Adipocyte (in vitro differentiated cells): ENCODE results near the gene MTHFD1L.
A peak's percentile ranks its signal among the peaks of the same experiment; 100 is the strongest.
"Not testable (repeated sequence)": the region's sequence is repeated elsewhere in the genome, so short reads cannot be mapped to it uniquely, and the experiment has no call there.

Source experiments
- DNase-seq: peaks from one replicate; pipeline ENCODE4 v3.0.0-alpha.2; 2015; ENCODE audit warnings: low read depth
- H3K27me3 ChIP-seq: replicated peaks from 2 replicates; pipeline ENCODE4 v1.7.0; 2013; ENCODE audit warnings: mild to moderate bottlenecking, low read length, moderate library complexity; ENCODE audit not compliant: control insufficient read depth, insufficient read depth
- H3K36me3 ChIP-seq: 2 replicates; pipeline ENCODE4 v1.7.0; 2013; ENCODE audit warnings: low read length, mild to moderate bottlenecking, moderate library complexity; ENCODE audit not compliant: control insufficient read depth, insufficient read depth, severe bottlenecking
- H3K4me1 ChIP-seq: 2 replicates; pipeline ENCODE4 v1.7.0; 2013; ENCODE audit warnings: mild to moderate bottlenecking, low read length, moderate library complexity; ENCODE audit not compliant: control insufficient read depth, insufficient read depth
- H3K4me3 ChIP-seq: 2 replicates; pipeline ENCODE4 v1.7.0; 2013; ENCODE audit warnings: mild to moderate bottlenecking, low read length, moderate library complexity
- H3K9ac ChIP-seq: 2 replicates; pipeline ENCODE4 v1.7.0; 2013; ENCODE audit warnings: mild to moderate bottlenecking, low read length, moderate library complexity
- H3K9me3 ChIP-seq: 2 replicates; pipeline ENCODE4 v1.7.0; 2013; ENCODE audit warnings: mild to moderate bottlenecking, low read length, moderate library complexity; ENCODE audit not compliant: control insufficient read depth

The MTHFD1L gene

DNA sequence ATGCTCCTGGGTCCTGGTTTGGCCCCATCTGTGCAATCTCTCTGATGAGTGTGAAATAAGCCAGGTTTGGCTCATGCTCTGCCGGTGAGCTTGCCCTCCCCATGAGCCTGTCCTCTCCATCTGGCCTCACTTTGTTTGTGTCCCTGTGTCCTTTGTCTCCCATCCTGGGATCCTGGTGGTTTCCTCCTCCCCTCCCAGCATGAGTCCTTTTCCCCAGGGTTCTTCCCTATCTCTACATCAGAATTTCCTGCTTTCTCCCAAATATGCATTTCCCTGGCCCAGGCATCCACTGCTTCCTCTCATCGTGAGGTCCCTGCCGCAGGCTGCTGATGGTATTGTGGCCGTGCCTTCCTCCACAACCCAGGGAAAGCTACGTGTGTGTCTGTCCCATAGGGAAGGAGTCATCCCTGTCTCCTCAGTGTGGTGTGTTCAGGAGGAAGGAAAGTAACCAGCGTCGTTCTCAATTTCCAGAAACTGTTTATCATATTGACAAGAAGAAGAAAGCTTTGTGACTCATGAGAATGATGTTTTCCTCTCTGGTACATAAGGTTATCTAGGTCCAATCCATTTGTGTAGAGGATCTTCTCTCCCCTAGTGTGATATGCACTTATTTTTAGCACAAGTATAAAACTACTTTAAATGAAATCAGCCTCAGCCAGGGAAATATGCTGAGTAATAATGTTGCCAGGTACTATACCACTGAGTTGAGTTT lies 180.2 kb downstream of the MTHFD1L start:
- peaks cover 34% of the 10 kb centered on the region for H3K4me1 ChIP-seq
- not testable (repeated sequence) for H3K36me3 ChIP-seq, H3K9me3 ChIP-seq, H3K27me3 ChIP-seq
- DNase-seq, result peak; percentile 67
- peak overlapping the region; percentile 45 for H3K4me3 ChIP-seq
- H3K9ac ChIP-seq, result peak overlapping the region; percentile 71

DNA sequence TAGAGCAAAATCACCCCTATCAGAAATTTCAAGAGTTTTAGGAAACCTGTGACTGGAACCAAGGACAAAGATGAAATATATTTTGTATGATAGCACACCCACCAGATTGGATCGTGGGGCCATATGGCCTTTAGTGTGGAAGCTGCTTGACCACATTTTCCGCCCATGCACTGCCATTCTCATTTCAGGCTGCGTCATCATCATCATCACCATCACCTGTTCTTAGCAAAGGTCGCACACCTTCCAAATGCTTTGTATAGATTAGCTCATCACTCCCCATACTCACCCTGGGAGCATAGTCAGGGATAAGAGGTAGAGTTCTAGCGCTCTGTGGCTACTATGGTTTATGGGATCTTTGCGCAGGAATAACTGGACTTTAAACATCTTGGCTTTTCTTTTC lies 185.7 kb downstream of the MTHFD1L start:
- H3K9me3 ChIP-seq, result no peaks in the 10 kb centered on the region

DNA sequence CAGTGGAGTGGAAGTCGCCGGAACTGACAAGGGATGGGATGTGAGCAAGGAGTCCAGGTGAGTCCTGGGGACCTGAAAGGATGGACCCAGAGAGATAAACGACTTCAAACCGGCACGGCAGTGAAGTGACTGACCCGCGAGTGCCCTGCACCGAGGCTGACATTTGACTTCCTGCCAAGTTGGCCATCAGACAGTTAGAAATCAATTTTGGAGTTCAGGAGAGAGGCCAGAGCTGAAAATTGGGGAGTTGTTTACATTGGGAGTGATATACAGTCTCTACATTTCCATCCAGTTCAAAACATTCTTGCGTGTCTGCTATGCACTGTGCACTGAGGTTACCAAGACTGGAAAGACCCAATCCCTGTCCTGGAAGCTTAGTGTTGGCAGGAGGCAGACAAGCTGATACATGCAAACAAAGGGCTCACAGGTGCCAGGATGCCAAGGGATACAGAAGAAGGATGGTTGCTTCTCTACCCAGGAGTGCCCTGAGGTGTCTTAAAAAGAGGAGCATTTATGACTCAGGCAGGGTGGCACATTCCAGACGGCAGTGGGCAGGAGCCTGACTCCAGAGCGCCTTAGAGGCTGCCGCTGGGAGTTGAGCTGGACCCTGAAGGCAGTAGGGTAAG lies 186.6 kb downstream of the MTHFD1L start:
- H3K4me3 ChIP-seq, result no peak overlapping the region
- no peaks in the 10 kb centered on the region for H3K27me3 ChIP-seq
- DNase-seq, result no peak
- peaks cover 19% of the 10 kb centered on the region for H3K36me3 ChIP-seq
- no peak overlapping the region for H3K9ac ChIP-seq
- H3K4me1 ChIP-seq, result no peaks in the 10 kb centered on the region
- H3K9me3 ChIP-seq, result no peaks in the 10 kb centered on the region

More for the DNA sequence above, 185.7 kb downstream of the MTHFD1L start:
- H3K27me3 ChIP-seq, result no peaks in the 10 kb centered on the region
- peaks cover 19% of the 10 kb centered on the region for H3K36me3 ChIP-seq
- no peak overlapping the region for H3K9ac ChIP-seq
- H3K4me3 ChIP-seq, result no peak overlapping the region
- H3K4me1 ChIP-seq, result no peaks in the 10 kb centered on the region
- no peak for DNase-seq

DNA sequence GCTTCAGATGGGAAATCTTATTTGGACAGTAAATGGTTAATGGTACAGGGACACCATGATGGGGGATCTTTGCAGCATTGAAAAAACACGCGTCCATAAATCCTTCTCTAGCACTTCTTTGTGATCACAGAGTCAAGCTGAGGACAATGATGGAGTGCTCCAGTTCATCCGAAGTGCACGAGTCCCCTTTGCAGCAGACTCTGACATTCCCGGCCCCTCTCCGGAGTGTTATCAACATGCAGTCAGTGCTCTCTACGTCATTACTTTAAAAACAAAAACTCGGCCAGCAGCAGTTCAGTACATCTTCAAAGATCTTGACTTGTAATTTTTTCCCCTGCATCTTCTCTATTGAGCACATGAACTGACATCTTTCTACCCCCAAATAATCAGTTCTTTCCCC lies 188.8 kb downstream of the MTHFD1L start:
- no peak for DNase-seq

DNA sequence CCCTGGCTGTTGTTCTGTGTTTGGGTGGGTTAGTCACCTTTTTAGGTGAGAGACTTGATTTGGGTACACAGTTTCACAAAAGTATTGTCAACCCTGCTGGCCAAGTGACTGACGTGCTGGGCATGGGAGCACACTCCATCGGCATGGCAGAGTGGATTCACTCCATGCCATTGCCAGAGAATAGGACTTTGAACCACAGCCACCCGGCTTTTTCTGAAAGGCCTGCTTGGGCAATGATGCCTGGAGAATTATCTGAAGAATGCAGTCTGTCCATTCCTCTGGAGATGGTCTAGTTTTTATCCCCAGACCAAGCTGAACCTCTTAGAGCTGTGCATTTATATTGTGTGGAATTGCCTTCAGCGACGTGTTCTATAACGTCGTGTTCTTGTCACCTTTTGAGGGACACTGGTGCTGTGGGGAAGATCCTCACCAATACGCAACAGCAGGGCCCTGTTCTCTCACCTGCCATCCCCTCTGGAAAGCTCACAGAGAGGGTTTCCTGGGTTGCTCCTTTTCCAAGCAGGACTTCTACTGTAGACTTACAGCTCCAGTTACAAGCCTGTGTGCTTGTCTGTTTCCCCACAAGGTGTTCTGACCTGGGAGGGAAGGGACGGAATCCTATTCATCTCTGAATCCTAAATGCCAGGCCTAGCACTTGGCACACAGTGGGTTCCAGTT lies 190.9 kb downstream of the MTHFD1L start:
- Histone ChIP-seq H3K27me3 (no peaks in the 10 kb centered on the region), H3K9me3 (no peaks in the 10 kb centered on the region), H3K9ac (no peak overlapping the region), H3K4me1 (peaks cover 17% of the 10 kb centered on the region), H3K4me3 (no peak overlapping the region), H3K36me3 (peaks cover 9% of the 10 kb centered on the region)
- no peak for DNase-seq

More for the DNA sequence above, 188.8 kb downstream of the MTHFD1L start:
- Histone ChIP-seq H3K9ac (no peak overlapping the region), H3K9me3 (no peaks in the 10 kb centered on the region), H3K27me3 (no peaks in the 10 kb centered on the region), H3K4me1 (peaks cover under 1% of the 10 kb centered on the region), H3K4me3 (no peak overlapping the region), H3K36me3 (peaks cover 15% of the 10 kb centered on the region)

DNA sequence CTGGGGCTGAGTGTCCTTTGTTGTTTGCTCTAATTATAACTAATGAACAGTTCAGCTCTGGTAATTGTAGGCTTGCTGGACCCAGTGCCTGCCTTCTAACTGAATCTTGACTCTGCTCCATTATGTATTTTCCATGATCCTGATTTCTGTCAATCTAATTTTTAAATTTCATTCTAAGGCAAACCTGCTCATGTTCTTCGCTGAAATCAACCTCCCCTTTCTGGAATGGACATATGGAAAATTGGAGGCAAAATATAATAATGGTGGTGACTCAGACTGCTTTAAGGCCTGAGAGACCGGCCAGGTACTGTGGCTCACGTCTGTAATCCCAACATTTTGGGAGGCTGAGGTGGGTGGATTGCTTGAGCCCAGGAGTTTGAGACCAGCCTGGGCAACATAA lies 191.6 kb downstream of the MTHFD1L start:
- Histone ChIP-seq H3K4me1 (peaks cover 17% of the 10 kb centered on the region), H3K36me3 (peaks cover 2% of the 10 kb centered on the region), H3K27me3 (no peaks in the 10 kb centered on the region), H3K4me3 (no peak overlapping the region), H3K9me3 (no peaks in the 10 kb centered on the region), H3K9ac (no peak overlapping the region)
- no peak for DNase-seq

DNA sequence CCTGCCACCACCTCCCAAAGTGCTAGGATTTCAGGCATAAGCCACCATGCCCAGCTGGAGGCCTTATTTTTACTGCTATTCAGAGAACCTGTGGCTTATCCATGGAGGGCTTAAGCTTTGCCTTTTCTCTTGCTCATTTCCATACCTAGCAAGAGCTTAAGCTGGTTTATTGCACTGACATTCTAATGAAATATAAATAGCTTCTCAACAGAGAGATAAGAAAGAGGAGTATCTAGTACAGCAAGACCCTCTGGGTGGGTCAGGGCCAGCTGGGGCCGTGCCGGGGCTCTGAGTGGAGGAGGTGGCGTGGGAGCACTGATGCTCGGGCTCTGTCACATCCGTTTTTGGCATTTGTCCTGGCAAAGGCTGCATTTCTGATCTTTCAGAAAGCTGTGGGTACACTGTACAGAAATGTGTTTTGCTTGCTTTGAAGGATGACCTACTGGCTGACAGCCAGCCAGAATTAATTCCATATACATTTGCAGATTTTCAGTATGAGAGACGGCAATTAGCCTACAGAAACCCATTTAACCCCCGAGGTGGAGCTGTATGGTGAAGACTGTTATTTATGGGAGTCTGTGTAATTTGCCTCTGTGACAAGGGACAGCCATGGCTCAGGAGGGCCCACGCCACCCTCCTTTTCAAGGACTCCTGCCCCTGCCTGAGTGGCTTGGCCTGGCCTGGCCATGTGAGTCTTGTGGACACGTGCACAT lies 192.7 kb downstream of the MTHFD1L start:
- Histone ChIP-seq H3K27me3 (no peaks in the 10 kb centered on the region), H3K36me3 (no peaks in the 10 kb centered on the region), H3K4me1 (peaks cover 22% of the 10 kb centered on the region), H3K9ac (no peak overlapping the region), H3K9me3 (no peaks in the 10 kb centered on the region), H3K4me3 (no peak overlapping the region)
- no peak for DNase-seq

DNA sequence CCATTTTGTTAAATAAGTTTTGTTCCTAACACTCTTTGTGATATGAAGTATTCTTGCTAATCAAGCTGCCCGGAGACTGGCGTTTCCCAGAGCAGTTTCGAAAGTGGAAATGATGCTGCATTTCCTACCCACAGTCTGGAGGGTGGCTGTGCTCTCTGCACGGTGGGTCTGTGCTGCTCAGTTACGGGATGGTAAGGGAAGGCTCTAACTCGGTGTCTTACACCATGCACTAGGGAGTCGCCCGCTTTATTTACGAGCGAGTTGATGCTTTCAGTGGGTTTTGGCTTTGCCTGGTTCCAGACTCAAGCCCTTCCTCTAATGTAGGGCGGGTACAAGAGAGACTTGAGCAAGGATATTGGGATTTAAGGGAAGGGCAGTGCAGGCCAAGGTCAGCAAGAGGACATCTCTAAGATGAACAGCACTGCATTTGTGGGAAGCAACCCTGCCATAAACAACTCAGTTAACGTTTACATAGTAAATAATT lies 194.2 kb downstream of the MTHFD1L start:
- Histone ChIP-seq H3K9ac (no peak overlapping the region), H3K4me1 (peaks cover 31% of the 10 kb centered on the region), H3K4me3 (no peak overlapping the region), H3K9me3 (no peaks in the 10 kb centered on the region), H3K36me3 (no peaks in the 10 kb centered on the region), H3K27me3 (no peaks in the 10 kb centered on the region)
- DNase-seq, result no peak

DNA sequence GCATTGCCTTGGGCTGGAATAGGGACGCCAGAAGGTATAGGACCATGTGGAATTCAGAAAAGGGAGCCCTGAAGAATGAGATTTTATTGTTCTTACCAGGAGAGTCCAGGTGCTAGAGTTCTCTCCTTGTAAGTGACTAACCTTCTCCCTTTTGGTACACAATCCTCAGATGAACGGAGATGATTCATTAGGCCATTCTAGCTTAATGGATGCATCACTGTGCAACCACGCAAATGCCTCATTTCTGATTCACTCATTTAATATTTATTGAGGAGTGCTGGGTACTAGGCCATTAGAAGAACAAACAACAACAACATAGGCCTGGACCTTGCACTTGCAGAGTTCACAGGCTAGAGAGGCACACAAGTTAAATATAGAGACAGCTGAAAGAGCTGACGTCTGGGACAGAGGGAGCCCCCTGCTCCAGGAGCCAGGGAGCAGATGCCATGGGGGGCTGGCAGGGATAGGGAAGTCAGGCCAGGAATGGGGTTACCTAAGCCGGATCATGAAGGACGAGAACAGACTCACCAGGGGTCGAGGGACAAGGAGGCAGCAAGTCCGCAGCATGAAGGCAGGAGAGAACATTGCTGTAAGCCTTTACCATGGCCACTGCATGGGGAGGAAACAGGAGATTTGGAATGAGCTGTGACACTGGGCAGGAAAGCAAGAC lies 194.7 kb downstream of the MTHFD1L start:
- DNase-seq, result peak; percentile 76
- H3K9me3 ChIP-seq, result no peaks in the 10 kb centered on the region
- no peaks in the 10 kb centered on the region for H3K27me3 ChIP-seq

DNA sequence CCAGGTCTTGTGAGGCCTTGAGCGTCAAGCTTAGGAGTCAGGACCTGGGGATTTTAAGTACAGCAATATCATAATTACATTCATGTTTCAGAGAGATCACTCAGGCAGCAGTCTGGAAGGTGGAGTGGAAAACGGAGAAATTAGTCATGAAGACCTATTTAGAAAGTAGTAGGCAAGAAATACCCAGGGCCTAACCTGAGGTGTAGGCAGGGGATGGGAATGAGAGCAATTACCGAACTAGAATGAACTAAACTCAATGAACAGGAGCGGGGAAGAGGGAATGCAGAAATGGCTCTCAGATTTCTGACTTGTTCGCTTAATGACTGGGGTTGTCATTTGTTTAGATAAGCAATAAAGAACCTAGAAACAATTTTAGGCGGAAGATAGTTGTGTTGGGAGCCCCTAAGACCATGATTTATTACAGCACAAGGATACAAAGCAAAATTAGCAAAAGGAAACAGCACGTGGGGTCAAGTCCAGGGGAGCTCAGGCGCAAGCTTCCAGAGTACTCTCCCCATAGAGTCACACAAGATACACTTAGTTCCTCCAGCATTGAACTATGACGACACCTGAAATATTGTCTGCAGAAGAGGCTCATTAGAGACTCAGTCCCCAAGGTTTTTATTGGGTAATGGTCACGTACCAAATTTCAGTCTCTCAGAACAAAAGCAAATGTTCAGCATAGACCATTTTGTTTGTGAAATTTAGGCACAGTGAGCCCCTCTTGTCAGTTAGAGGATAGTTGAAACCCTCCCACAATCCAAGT lies 195.4 kb downstream of the MTHFD1L start:
- H3K9me3 ChIP-seq, result no peaks in the 10 kb centered on the region
- no peaks in the 10 kb centered on the region for H3K27me3 ChIP-seq
- DNase-seq, result no peak
- H3K9ac ChIP-seq, result no peak overlapping the region
- H3K4me3 ChIP-seq, result no peak overlapping the region
- H3K36me3 ChIP-seq, result no peaks in the 10 kb centered on the region
- peaks cover 39% of the 10 kb centered on the region for H3K4me1 ChIP-seq

More for the DNA sequence above, 194.7 kb downstream of the MTHFD1L start:
- Histone ChIP-seq H3K9ac (no peak overlapping the region), H3K36me3 (no peaks in the 10 kb centered on the region), H3K4me1 (peaks cover 33% of the 10 kb centered on the region), H3K4me3 (no peak overlapping the region)
